DOHH2 (cell line): ENCODE measurements around the gene CDS2.

Source experiments
- EZH2phosphoT487 ChIP-seq: fragments of 200-600 bp; sonication (generic); IDR thresholded peaks from 2 replicates; pipeline ENCODE4 v1.6.1; 2017; ENCODE audit warnings: borderline replicate concordance, mild to moderate bottlenecking, antibody characterized with exemption, low read length, moderate library complexity, mixed read lengths
- TF ChIP-seq, protein P1 (sequence below): fragments of 200-600 bp; sonication (generic); IDR thresholded peaks from one replicate; pipeline ENCODE4 v1.5.1; 2014; ENCODE audit warnings: antibody characterized with exemption, mild to moderate bottlenecking, low read depth, low read length; ENCODE audit not compliant: poor library complexity, severe bottlenecking

DNA sequence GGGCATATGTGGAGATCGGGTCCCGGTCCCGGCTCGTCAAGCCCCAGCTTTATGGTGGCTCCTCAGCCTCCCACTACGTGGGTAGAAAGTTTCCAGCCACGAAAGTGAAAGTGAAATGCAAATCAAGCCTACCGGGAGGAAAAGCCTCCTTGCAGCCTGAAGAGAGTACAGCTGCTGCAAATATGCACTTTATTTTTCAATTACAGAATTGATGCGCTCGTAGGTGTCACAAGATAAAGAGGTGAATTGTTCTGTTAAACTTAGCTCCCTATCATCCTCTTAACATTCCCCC, 6.7 kb upstream of the CDS2 start:
- TF ChIP-seq, protein P1, sequence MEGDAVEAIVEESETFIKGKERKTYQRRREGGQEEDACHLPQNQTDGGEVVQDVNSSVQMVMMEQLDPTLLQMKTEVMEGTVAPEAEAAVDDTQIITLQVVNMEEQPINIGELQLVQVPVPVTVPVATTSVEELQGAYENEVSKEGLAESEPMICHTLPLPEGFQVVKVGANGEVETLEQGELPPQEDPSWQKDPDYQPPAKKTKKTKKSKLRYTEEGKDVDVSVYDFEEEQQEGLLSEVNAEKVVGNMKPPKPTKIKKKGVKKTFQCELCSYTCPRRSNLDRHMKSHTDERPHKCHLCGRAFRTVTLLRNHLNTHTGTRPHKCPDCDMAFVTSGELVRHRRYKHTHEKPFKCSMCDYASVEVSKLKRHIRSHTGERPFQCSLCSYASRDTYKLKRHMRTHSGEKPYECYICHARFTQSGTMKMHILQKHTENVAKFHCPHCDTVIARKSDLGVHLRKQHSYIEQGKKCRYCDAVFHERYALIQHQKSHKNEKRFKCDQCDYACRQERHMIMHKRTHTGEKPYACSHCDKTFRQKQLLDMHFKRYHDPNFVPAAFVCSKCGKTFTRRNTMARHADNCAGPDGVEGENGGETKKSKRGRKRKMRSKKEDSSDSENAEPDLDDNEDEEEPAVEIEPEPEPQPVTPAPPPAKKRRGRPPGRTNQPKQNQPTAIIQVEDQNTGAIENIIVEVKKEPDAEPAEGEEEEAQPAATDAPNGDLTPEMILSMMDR, result no peak
- no peak for TF ChIP-seq EZH2phosphoT487
